Endothelial cell (in vitro differentiated cells): ENCODE data around the gene FAM171A2. TPM values are rescaled to one million over a fixed set of nuclear protein-coding genes. Genes with fewer than 3 reads are reported as not detected.

ENCODE experiments used
- DNase-seq: peaks from one replicate; pipeline ENCODE4 v3.0.0; 2021; ENCODE audit warnings: low spot score
- H3K27ac Mint-ChIP-seq: one replicate; pipeline ENCODE4 v1.8.0; 2021; ENCODE audit warnings: mixed read lengths, inconsistent platforms; ENCODE audit not compliant: unreplicated experiment
- H3K27me3 Mint-ChIP-seq: one replicate; pipeline ENCODE4 v1.8.0; 2021; ENCODE audit warnings: mild to moderate bottlenecking, moderate library complexity, mixed read lengths, inconsistent platforms; ENCODE audit not compliant: unreplicated experiment
- H3K36me3 Mint-ChIP-seq: one replicate; pipeline ENCODE4 v1.8.0; 2021; ENCODE audit warnings: mild to moderate bottlenecking, low read depth, mixed read lengths, inconsistent platforms; ENCODE audit not compliant: unreplicated experiment
- H3K4me1 Mint-ChIP-seq: one replicate; pipeline ENCODE4 v1.8.0; 2021; ENCODE audit warnings: mild to moderate bottlenecking, mixed read lengths, inconsistent platforms; ENCODE audit not compliant: unreplicated experiment
- H3K4me3 Mint-ChIP-seq: one replicate; pipeline ENCODE4 v1.8.0; 2021; ENCODE audit warnings: mild to moderate bottlenecking, mixed read lengths, inconsistent platforms; ENCODE audit not compliant: unreplicated experiment
- H3K9me3 Mint-ChIP-seq: one replicate; pipeline ENCODE4 v1.8.0; 2021; ENCODE audit warnings: mixed read lengths, inconsistent platforms; ENCODE audit not compliant: unreplicated experiment
- total RNA-seq: library from RNA; stranded (reverse); fragmentation: NEBNext Ultra II Directional; extraction: Animal tissue kit (Norgen Biotek cat#: 25700); gene quantifications from one replicate; pipeline ENCODE4 v1.2.1, GENCODE V29; 2021; ENCODE audit not compliant: unreplicated experiment
- TF ChIP-seq, protein P1 (sequence below): fragments of 200-600 bp; sonication (generic); IDR thresholded peaks from one replicate; pipeline ENCODE4 v1.5.0; 2021; ENCODE audit warnings: antibody characterized with exemption; ENCODE audit not compliant: unreplicated experiment

Gene FAM171A2
- total RNA-seq, 1 donor from 2014 or later: 53.7 TPM

DNA sequence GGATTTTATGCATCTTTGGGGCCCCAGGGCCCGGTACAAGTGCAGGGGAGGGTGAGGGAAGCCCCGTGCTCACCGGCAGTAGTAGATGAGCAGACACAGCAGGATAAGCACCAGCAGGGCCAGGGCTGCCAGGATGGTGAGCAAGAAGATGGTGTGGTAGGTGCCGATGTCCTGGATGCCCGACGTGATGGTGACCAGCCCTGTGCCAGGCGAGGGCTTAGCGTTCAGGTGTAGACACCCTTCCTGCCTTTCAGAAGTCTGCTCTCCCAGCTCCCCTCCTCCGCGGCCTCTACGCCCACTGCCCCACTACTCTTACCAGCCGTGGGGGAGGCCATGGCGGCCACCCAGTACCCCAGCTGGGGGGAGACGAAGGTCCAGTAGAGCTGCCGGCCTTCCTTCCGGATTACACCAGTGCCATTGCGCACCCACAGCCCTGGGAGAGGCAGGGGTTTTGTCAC is 8.0 kb downstream of the FAM171A2 start:
- Mint-ChIP-seq H3K36me3 (peaks cover 20% of the 10 kb centered on the region), H3K27ac (no peak overlapping the region), H3K4me3 (no peak overlapping the region), H3K9me3 (no peaks in the 10 kb centered on the region), H3K27me3 (peaks cover 20% of the 10 kb centered on the region), H3K4me1 (peaks cover 9% of the 10 kb centered on the region)
- DNase-seq: no peak
- TF ChIP-seq, protein P1, sequence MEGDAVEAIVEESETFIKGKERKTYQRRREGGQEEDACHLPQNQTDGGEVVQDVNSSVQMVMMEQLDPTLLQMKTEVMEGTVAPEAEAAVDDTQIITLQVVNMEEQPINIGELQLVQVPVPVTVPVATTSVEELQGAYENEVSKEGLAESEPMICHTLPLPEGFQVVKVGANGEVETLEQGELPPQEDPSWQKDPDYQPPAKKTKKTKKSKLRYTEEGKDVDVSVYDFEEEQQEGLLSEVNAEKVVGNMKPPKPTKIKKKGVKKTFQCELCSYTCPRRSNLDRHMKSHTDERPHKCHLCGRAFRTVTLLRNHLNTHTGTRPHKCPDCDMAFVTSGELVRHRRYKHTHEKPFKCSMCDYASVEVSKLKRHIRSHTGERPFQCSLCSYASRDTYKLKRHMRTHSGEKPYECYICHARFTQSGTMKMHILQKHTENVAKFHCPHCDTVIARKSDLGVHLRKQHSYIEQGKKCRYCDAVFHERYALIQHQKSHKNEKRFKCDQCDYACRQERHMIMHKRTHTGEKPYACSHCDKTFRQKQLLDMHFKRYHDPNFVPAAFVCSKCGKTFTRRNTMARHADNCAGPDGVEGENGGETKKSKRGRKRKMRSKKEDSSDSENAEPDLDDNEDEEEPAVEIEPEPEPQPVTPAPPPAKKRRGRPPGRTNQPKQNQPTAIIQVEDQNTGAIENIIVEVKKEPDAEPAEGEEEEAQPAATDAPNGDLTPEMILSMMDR: no peak

DNA sequence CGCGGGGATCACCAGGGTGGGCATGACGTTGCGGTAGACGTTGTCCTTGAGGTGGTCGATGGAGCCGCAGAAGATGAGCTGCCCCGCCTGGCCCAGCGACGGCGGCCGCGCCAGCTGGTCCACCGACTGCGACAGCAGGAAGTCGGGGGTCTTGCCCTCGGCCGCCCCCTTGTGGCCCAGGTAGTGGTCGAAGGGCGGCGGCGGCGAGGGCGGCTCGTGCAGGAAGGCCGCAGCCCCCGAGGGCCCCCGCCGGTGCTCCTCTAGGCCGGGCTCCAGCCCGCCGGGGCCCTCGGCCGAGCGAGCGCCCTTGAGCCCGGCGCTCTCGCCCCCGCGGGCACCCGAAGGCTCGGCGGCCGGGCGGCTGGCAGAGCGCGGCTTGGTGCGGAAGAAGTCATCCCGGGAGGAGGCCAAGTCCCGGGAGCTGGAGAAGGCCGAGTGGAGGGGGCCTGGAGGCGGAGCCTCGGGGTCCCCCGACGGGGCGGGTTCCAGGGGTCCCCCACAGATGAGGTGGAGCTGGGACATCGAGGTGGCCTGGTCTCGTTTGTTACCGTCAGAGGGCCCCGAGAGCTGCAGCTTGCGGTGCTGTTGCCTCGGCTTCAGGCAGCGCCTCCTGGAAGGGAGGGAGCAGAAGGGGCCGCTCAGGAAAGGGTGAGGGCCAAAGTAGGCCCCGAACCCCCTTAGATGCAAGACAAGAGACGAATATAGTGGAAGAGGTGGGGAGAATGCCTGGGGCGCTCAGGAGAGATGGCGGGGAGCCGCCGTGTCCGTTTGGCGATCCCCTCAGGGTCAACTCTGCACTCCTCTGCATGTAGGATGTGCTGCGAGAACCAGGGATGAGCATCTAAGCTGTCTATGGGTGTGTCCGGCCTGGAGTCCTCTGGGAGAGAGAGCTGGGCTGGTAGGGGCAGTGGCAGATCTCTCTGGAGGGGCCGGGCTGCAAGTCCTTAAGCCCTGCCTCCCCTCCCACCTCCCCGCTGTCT is 8.8 kb downstream of the FAM171A2 start:
- H3K4me3 Mint-ChIP-seq: no peak overlapping the region
- peaks cover 5% of the 10 kb centered on the region for H3K4me1 Mint-ChIP-seq
- H3K27ac Mint-ChIP-seq: no peak overlapping the region
- peak; percentile 84 for DNase-seq
- H3K36me3 Mint-ChIP-seq: peaks cover 13% of the 10 kb centered on the region
- H3K27me3 Mint-ChIP-seq: peaks cover 20% of the 10 kb centered on the region
- no peaks in the 10 kb centered on the region for H3K9me3 Mint-ChIP-seq
- TF ChIP-seq, protein P1: peak; percentile 83

DNA sequence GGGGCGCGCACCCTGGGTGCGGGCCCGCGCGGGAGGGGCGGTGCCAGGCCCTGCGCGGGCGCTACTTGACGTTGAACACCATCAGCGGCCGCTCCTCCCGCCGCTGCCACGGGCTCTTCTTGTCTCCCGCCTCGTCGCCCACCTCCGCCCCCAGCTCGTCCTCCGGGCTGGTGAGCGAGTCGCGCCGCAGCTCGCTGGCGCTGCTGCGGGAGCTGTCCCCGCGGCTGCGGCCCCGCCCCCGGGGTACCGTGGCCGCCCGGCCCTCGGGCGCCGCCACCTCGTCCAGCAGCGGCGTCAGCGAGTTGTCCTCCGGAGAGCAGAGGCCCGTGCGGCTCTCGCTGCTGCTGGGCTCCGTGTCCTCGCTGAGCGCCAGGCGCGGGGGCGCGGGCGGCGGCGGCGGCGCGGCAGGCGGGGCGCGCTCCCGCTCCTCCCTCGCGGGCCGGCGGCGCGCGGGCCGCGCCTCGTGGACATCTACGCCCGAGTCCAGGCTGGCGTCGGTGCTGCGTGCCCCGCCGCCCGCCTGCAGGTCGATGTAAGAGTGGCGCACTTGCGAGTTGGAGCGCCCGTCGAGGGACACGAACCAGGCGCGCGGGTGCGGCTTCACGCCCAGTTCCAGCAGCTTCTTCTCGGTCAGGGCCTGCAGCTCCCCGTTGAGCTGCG is 9.9 kb downstream of the FAM171A2 start:
- Mint-ChIP-seq H3K9me3 (no peaks in the 10 kb centered on the region), H3K4me1 (peaks cover 5% of the 10 kb centered on the region), H3K27ac (no peak overlapping the region), H3K27me3 (peaks cover 20% of the 10 kb centered on the region), H3K36me3 (peaks cover 11% of the 10 kb centered on the region), H3K4me3 (no peak overlapping the region)
- TF ChIP-seq, protein P1: no peak
- no peak for DNase-seq

DNA sequence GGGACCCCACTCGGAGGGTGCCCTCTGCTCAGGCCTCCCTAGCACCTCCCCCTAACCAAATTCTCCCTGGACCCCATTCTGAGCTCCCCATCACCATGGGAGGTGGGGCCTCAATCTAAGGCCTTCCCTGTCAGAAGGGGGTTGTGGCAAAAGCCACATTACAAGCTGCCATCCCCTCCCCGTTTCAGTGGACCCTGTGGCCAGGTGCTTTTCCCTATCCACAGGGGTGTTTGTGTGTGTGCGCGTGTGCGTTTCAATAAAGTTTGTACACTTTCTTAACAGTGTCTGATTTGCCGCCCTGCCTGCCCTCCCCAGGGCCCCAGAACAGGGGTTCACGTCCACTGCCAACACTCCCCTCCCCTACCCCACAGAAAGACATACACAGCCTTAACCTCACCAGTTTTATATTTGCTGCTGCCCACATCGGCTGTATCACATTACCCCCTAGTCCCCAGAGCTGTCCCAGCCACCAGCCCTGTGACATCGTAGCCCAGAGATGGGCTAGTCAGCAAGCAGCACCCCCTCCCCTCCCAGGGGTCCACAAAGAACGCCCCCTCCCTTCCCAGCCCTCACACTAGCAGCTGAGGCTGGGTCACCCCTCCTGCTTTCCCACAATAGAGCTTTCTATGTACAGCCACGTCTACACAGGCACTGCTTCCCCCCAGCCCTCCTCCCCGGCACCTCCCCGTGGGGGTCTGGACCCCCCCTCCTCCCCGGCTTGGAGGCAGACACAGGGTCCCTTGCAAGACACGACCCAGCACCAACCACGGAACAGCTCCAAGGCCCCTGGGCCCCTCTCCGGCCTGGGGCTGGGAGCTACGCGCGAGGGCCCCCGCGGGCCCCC is 10.6 kb downstream of the FAM171A2 start:
- TF ChIP-seq, protein P1: no peak
- DNase-seq: no peak
- Mint-ChIP-seq H3K27me3 (peaks cover 14% of the 10 kb centered on the region), H3K27ac (peak overlapping the region; percentile 61), H3K4me3 (peak overlapping the region; percentile 78), H3K36me3 (peaks cover 6% of the 10 kb centered on the region), H3K4me1 (peaks cover 5% of the 10 kb centered on the region), H3K9me3 (no peaks in the 10 kb centered on the region)
